Measurements from ENCODE around the gene ADAMTS14. TPM values are rescaled to one million over a fixed set of nuclear protein-coding genes. Genes with fewer than 3 reads are reported as not detected.

ADAMTS14 gene
- total and polyA plus RNA-seq, 8 donors = 0.33 to 9.4 (median 3.9) TPM; not detected in 2

DNA sequence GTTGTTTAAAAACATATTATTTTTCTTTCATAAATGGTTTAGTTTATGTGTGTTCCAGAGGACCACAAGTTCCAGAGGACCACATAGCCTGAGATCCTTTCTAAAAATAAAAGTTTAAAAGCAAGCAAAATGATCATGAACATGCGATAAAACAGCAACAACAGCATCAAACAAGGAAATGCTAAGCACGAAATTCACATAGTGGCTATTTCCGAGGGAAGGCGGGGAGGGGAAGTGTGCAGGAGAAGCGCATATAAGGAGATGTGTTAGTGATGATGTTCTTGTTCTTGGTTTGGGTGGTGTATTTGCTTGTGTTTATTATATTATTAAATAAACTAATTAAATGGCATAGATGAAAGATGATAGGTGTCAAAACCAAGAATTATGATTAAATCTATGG lies 111.7 kb downstream of the ADAMTS14 start:
- Histone ChIP-seq H3K4me3 (no peak overlapping the region), H3K9me3 (no peaks in the 10 kb centered on the region), H3K4me1 (no peaks in the 10 kb centered on the region), H3K27ac (no peak overlapping the region), H3K36me3 (no peaks in the 10 kb centered on the region), H3K27me3 (peaks cover 0 to 6% (median 0%) of the 10 kb centered on the region in 3 donors)
- DNase-seq = no peak
- TF ChIP-seq POLR2AphosphoS5 (IDR thresholded peaks at IDR 0.05) = no peak
- no peak for TF ChIP-seq EP300 (IDR thresholded peaks at IDR 0.05)
- TF ChIP-seq POLR2A (IDR thresholded peaks at IDR 0.05) = no peak
- TF ChIP-seq, protein P1, sequence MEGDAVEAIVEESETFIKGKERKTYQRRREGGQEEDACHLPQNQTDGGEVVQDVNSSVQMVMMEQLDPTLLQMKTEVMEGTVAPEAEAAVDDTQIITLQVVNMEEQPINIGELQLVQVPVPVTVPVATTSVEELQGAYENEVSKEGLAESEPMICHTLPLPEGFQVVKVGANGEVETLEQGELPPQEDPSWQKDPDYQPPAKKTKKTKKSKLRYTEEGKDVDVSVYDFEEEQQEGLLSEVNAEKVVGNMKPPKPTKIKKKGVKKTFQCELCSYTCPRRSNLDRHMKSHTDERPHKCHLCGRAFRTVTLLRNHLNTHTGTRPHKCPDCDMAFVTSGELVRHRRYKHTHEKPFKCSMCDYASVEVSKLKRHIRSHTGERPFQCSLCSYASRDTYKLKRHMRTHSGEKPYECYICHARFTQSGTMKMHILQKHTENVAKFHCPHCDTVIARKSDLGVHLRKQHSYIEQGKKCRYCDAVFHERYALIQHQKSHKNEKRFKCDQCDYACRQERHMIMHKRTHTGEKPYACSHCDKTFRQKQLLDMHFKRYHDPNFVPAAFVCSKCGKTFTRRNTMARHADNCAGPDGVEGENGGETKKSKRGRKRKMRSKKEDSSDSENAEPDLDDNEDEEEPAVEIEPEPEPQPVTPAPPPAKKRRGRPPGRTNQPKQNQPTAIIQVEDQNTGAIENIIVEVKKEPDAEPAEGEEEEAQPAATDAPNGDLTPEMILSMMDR (IDR thresholded peaks at IDR 0.05) = no peak
- WGBS, 5 donors = 71 to 77% (median 75%) methylated on average over 5 of the region's 5 CpGs
- intact Hi-C loops (cut with DNase I; ENCODE audit: low total_unique reads) = no loop called here

DNA sequence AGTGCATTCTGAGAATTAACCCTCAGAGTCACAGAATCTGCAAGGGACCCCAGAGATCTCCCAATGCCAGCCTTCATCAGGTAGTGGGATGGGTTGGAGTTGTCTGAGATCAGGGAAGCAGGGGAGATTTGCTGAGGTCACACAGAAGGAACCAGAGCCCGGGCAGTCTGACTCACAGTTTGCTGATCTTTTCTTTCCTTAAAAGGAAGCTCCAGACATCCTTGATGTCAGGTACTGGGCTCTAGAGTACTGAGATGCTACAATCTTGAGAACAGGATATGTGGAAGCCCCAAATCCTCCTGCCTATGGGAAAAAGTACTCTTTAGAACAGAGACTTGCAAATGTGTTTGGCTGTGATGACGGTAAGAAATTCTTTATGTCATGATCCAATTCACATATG lies 112.2 kb downstream of the ADAMTS14 start:
- H3K36me3 ChIP-seq = no peaks in the 10 kb centered on the region
- 53 to 70% (median 65%) methylated on average over 2 of the region's 2 CpGs for WGBS, 5 donors
- H3K4me3 ChIP-seq = no peak overlapping the region
- intact Hi-C loops (cut with DNase I; ENCODE audit: low total_unique reads) = no loop called here
- no peaks in the 10 kb centered on the region for H3K9me3 ChIP-seq
- peaks cover 0 to 6% (median 0%) of the 10 kb centered on the region in 3 donors for H3K27me3 ChIP-seq
- no peaks in the 10 kb centered on the region for H3K4me1 ChIP-seq
- TF ChIP-seq EP300 (IDR thresholded peaks at IDR 0.05) (no peak), POLR2AphosphoS5 (IDR thresholded peaks at IDR 0.05) (no peak), POLR2A (IDR thresholded peaks at IDR 0.05) (no peak)
- TF ChIP-seq, protein P1 (IDR thresholded peaks at IDR 0.05) = no peak
- no peak overlapping the region for H3K27ac ChIP-seq
- DNase-seq = no peak

DNA sequence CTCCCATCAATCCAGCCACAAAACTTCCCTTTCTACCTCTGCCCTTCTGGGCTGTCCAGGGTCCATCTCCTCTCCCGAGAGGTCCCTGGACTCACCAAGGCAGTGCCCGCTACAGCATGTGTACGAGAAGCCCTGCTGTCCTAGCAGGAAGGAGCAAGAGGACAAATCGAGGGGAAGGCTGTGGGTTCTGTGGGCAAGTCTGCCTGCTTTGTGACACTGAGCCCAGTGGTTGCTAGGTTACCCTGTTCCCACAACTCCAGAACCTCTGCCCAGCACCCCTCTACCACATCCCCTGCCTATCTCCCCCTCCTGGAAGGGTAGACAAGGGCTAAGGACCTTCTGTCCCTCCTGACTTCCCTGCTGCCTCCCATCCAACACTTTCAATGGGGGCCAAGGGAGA lies 112.9 kb downstream of the ADAMTS14 start, which contains the start of gene TBATA:
TBATA (minus strand) TSS at position 188 of the 400 bp plus-strand sequence. CDS start 1,998 bp downstream, outside the sequence.
- Histone ChIP-seq H3K9me3 (no peaks in the 10 kb centered on the region), H3K36me3 (no peaks in the 10 kb centered on the region), H3K27me3 (peaks cover 0 to 6% (median 0%) of the 10 kb centered on the region in 3 donors), H3K4me1 (no peaks in the 10 kb centered on the region), H3K27ac (no peak within 1 kb of the TSS), H3K4me3 (no peak within 1 kb of the TSS)
- WGBS, 5 donors = 61 to 77% (median 68%) methylated on average over 4 of the region's 4 CpGs
- TF ChIP-seq POLR2AphosphoS5 (IDR thresholded peaks at IDR 0.05) (no peak), POLR2A (IDR thresholded peaks at IDR 0.05) (no peak), EP300 (IDR thresholded peaks at IDR 0.05) (no peak)
- TF ChIP-seq, protein P1 (IDR thresholded peaks at IDR 0.05) = no peak
- no peak for DNase-seq
- intact Hi-C loops (cut with DNase I; ENCODE audit: low total_unique reads) = no loop called here

DNA sequence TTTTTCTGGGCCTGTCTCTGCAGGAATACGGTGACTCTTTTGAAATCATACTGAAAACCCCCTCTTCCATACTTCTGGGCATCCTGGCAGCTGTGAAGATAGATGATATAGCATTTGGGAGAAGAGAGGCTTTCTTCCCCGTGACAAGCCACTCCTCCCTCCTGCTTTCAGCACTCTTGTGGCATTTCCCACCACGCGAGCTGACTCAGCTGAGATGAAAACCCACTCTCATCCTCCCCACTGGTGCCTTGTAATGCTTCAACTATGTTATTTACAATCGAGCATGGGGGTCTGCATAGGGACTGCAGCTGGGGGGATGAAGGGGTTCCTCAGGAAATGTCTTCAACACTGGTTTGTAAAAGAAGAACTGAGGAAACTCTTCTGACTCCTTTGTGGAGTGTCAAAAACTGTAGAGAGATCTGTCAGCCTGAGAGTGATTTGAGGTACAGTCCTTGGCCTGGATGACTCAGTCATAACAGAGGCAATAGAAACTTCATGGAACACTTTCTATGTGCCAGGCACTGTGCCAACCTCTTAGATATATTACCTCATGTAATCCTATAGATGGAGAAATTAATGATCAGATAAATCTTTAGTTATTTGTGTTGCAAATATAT lies 114.6 kb downstream of the ADAMTS14 start:
- Histone ChIP-seq H3K36me3 (no peaks in the 10 kb centered on the region), H3K4me1 (no peaks in the 10 kb centered on the region), H3K9me3 (no peaks in the 10 kb centered on the region), H3K27ac (no peak overlapping the region), H3K4me3 (no peak overlapping the region), H3K27me3 (peaks cover 0 to 6% (median 0%) of the 10 kb centered on the region in 3 donors)
- intact Hi-C loops (cut with DNase I; ENCODE audit: low total_unique reads) = no loop called here
- DNase-seq = no peak
- TF ChIP-seq, protein P1 (IDR thresholded peaks at IDR 0.05) = no peak
- TF ChIP-seq POLR2A (IDR thresholded peaks at IDR 0.05) = no peak
- TF ChIP-seq EP300 (IDR thresholded peaks at IDR 0.05) = no peak
- TF ChIP-seq POLR2AphosphoS5 (IDR thresholded peaks at IDR 0.05) = no peak
- 38 to 71% (median 57%) methylated on average over 5 of the region's 5 CpGs for WGBS, 5 donors

Data from stomach (tissue), 9 donors.